ENCODE data around the gene THTPA. TPM values are rescaled to one million over a fixed set of nuclear protein-coding genes. Genes with fewer than 3 reads are reported as not detected.
A peak's percentile ranks its signal among the peaks of the same experiment; 100 is the strongest.

THTPA gene
- total and polyA plus RNA-seq, 2 of the 13 experiments (the other 11 are each of a cell fraction or from before 2014, with no cell fraction given), result 7.4 to 8.7 TPM

DNA sequence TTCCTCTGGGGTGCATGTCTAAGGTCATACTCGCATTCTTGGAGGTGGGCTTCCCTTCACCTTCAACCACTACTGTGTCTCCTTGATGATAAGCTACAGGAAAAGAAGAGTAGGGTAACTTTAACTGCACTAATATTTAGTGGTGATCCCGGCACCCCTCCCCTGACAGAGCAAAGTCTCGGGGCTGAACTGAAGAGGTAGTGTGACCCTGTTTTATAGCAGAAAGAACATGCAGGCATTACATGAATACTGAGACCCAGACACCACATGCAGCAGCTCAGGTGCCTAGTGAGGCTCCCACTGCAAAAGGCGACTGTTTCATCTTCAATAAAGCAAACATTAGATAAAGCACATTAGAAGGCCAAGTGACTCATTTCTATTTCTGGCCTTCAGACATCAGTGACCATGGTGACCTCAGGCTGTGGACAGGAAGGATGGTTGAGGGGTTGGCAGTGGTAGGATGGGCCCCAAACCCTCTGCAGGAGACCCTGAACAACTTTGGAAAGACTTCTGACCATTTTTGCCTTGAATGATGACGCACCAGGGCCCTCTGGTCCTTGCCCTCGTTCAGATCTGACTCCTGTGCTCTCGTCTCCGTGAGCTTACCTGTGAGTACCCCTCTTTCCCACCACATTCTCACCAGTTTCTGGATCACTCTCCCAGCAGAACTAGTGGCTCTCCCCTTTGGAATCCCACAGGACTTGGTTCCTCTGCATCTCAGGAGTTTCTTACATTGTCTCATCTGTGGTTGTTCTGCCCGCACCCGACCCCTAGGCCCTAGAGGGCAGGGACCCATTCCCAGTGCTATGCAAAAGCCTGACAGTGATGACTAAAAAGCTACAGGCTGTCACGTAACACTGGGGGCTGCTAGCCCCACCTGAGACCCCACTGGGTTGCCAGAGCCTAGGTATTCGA, 46.4 kb downstream of the THTPA start (continued):
- TF ChIP-seq CC2D1A (CRISPR knock-in tag; IDR thresholded peaks at IDR 0.05), result no peak
- TF ChIP-seq KDM3A (CRISPR knock-in tag; IDR thresholded peaks at IDR 0.05; ENCODE audit: low read depth), result peak; percentile 46; the same call in 1 of the 2 replicates
- peak; percentile 49; the same call in 1 of the 2 replicates for TF ChIP-seq RFX3 (CRISPR knock-in tag; IDR thresholded peaks at IDR 0.05)
- peak; percentile 88 for TF ChIP-seq NCOA2 (CRISPR knock-in tag; IDR thresholded peaks at IDR 0.05)
- TF ChIP-seq, protein P1, sequence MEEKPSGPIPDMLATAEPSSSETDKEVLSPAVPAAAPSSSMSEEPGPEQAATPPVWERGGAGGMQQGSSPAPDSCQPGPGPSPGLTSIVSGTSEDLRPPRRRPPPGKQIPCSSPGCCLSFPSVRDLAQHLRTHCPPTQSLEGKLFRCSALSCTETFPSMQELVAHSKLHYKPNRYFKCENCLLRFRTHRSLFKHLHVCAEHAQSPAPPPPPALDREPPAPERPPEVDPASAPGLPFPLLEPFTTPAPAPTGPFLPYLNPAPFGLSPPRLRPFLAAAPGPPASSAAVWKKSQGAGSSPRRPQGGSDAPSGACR (CRISPR knock-in tag; IDR thresholded peaks at IDR 0.05), result peak; percentile 31; the same call in 1 of the 2 replicates
- TF ChIP-seq, protein P2, sequence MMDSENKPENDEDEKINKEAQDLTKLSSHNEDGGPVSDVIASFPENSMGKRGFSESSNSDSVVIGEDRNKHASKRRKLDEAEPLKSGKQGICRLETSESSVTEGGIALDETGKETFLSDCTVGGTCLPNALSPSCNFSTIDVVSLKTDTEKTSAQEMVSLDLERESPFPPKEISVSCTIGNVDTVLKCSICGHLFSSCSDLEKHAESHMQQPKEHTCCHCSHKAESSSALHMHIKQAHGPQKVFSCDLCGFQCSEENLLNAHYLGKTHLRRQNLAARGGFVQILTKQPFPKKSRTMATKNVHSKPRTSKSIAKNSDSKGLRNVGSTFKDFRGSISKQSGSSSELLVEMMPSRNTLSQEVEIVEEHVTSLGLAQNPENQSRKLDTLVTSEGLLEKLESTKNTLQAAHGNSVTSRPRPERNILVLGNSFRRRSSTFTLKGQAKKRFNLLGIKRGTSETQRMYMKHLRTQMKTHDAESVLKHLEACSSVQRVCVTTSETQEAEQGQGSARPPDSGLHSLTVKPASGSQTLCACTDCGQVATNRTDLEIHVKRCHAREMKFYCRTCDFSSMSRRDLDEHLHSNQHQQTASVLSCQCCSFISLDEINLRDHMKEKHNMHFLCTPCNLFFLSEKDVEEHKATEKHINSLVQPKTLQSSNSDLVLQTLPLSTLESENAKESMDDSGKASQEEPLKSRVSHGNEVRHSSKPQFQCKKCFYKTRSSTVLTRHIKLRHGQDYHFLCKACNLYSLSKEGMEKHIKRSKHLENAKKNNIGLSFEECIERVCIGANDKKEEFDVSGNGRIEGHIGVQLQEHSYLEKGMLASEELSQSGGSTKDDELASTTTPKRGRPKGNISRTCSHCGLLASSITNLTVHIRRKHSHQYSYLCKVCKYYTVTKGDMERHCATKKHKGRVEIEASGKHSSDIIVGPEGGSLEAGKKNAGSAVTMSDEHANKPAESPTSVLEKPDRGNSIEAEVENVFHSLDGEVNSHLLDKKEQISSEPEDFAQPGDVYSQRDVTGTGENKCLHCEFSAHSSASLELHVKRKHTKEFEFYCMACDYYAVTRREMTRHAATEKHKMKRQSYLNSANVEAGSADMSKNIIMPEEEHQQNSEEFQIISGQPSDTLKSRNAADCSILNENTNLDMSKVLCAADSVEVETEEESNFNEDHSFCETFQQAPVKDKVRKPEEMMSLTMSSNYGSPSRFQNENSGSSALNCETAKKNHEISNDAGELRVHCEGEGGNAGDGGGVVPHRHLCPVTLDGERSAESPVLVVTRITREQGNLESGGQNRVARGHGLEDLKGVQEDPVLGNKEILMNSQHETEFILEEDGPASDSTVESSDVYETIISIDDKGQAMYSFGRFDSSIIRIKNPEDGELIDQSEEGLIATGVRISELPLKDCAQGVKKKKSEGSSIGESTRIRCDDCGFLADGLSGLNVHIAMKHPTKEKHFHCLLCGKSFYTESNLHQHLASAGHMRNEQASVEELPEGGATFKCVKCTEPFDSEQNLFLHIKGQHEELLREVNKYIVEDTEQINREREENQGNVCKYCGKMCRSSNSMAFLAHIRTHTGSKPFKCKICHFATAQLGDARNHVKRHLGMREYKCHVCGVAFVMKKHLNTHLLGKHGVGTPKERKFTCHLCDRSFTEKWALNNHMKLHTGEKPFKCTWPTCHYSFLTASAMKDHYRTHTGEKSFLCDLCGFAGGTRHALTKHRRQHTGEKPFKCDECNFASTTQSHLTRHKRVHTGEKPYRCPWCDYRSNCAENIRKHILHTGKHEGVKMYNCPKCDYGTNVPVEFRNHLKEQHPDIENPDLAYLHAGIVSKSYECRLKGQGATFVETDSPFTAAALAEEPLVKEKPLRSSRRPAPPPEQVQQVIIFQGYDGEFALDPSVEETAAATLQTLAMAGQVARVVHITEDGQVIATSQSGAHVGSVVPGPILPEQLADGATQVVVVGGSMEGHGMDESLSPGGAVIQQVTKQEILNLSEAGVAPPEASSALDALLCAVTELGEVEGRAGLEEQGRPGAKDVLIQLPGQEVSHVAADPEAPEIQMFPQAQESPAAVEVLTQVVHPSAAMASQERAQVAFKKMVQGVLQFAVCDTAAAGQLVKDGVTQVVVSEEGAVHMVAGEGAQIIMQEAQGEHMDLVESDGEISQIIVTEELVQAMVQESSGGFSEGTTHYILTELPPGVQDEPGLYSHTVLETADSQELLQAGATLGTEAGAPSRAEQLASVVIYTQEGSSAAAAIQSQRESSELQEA (CRISPR knock-in tag; IDR thresholded peaks at IDR 0.05; ENCODE audit: not compliant biosample characterization), result peak; percentile 75
- TF ChIP-seq HOXA5 (CRISPR knock-in tag; IDR thresholded peaks at IDR 0.05), result peak; percentile 69; the same call in 1 of the 2 replicates
- TF ChIP-seq PHF5A (CRISPR knock-in tag; IDR thresholded peaks at IDR 0.05; ENCODE audit: low read depth, unreplicated experiment), result peak; percentile 91
- peak; percentile 23; the same call in 1 of the 2 replicates for TF ChIP-seq ZNF547 (CRISPR knock-in tag; IDR thresholded peaks at IDR 0.05)
- TF ChIP-seq ZSCAN22 (CRISPR knock-in tag; IDR thresholded peaks at IDR 0.05), result no peak
- TF ChIP-seq HOXD1 (CRISPR knock-in tag; IDR thresholded peaks at IDR 0.05), result peak; percentile 69; the same call in 1 of the 2 replicates
- 0 out of 2 replicates have a peak, but pooled peaks have one; percentile 21 for TF ChIP-seq ZBTB42 (CRISPR knock-in tag; IDR thresholded peaks at IDR 0.05)
- no peak for TF ChIP-seq ZNF597 (CRISPR knock-in tag; IDR thresholded peaks at IDR 0.05)
- TF ChIP-seq KLF9 (CRISPR knock-in tag; IDR thresholded peaks at IDR 0.05; ENCODE audit: low read depth), result no peak; the same call in 1 of the 2 replicates
- no peak; the same call in none of the 2 replicates for TF ChIP-seq ZNF891 (CRISPR knock-in tag; IDR thresholded peaks at IDR 0.05)
- TF ChIP-seq ZNF691 (CRISPR knock-in tag; IDR thresholded peaks at IDR 0.05; ENCODE audit: borderline replicate concordance, low read depth), result no peak
- TF ChIP-seq NFIB (CRISPR knock-in tag; IDR thresholded peaks at IDR 0.05; ENCODE audit: borderline replicate concordance), result no peak
- peak; percentile 78; the same call in 1 of the 2 replicates for TF ChIP-seq ZNF792 (CRISPR knock-in tag; IDR thresholded peaks at IDR 0.05)

Measured in HepG2 (cell line).